Parathyroid adenoma (tissue), 2 donors: Measurements from ENCODE around the gene TNPO2.
"Not testable (repeated sequence)": the region's sequence is repeated elsewhere in the genome, so short reads cannot be mapped to it uniquely, and the experiment has no call there.

Experiments
- H2AFZ ChIP-seq: fragments of 300-600 bp; sonication (generic); one replicate; pipeline ENCODE4 v1.7.0; 2017; ENCODE audit warnings: antibody characterized with exemption, mild to moderate bottlenecking
- H3K27ac ChIP-seq: fragments of 300-600 bp; sonication (generic); one replicate; pipeline ENCODE4 v1.7.0; 2017
- H3K27me3 ChIP-seq: fragments of 300-600 bp; sonication (generic); one replicate; pipeline ENCODE4 v1.7.0; 2017; ENCODE audit warnings: low read length; ENCODE audit not compliant: control insufficient read depth, insufficient read depth
- H3K36me3 ChIP-seq: fragments of 300-600 bp; sonication (generic); one replicate; pipeline ENCODE4 v1.7.0; 2017; ENCODE audit warnings: low read length; ENCODE audit not compliant: control insufficient read depth, insufficient read depth
- H3K4me1 ChIP-seq: fragments of 300-600 bp; sonication (generic); one replicate; pipeline ENCODE4 v1.7.0; 2017; ENCODE audit warnings: control low read depth
- H3K4me2 ChIP-seq: fragments of 300-600 bp; sonication (generic); one replicate; pipeline ENCODE4 v1.7.0; 2017; ENCODE audit warnings: low read length
- H3K4me3 ChIP-seq: fragments of 300-600 bp; sonication (generic); one replicate; pipeline ENCODE4 v1.7.0; 2017; ENCODE audit warnings: low read depth, low read length
- H3K79me2 ChIP-seq: fragments of 300-600 bp; sonication (generic); one replicate; pipeline ENCODE4 v1.7.0; 2017; ENCODE audit warnings: control low read depth
- H3K9ac ChIP-seq: fragments of 300-600 bp; sonication (generic); one replicate; pipeline ENCODE4 v1.7.0; 2017; ENCODE audit warnings: mild to moderate bottlenecking
- H3K9me3 ChIP-seq: fragments of 300-600 bp; sonication (generic); one replicate; pipeline ENCODE4 v1.7.0; 2017; ENCODE audit warnings: low read length; ENCODE audit not compliant: control insufficient read depth
- TF ChIP-seq, protein P1 (sequence below): fragments of 300-600 bp; sonication (generic); IDR thresholded peaks from one replicate; pipeline ENCODE4 v1.7.0; 2017; ENCODE audit warnings: antibody characterized with exemption, mild to moderate bottlenecking
- donor health status: primary hyperparathyroidism.

Gene TNPO2

DNA sequence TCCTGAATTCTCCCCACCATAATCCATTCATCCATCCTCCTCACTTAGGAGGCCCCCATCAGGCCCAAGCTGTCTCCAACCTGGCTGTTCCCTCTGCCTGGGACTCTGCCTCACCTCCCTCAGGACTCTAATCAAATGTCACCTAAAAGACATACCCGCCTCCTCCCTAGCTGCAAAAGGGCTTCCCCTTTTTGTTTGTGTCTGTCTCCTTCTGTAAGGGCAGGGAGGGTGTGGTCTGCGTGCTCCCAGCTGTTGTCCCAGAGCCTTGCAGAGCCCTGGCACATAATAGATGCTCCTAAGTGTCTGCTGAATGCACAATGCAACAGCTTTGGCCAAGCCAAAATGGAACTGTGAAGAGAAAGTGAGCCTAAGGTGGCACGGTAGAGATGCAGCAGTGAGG, 6.3 kb upstream of the TNPO2 start:
- TF ChIP-seq, protein P1, sequence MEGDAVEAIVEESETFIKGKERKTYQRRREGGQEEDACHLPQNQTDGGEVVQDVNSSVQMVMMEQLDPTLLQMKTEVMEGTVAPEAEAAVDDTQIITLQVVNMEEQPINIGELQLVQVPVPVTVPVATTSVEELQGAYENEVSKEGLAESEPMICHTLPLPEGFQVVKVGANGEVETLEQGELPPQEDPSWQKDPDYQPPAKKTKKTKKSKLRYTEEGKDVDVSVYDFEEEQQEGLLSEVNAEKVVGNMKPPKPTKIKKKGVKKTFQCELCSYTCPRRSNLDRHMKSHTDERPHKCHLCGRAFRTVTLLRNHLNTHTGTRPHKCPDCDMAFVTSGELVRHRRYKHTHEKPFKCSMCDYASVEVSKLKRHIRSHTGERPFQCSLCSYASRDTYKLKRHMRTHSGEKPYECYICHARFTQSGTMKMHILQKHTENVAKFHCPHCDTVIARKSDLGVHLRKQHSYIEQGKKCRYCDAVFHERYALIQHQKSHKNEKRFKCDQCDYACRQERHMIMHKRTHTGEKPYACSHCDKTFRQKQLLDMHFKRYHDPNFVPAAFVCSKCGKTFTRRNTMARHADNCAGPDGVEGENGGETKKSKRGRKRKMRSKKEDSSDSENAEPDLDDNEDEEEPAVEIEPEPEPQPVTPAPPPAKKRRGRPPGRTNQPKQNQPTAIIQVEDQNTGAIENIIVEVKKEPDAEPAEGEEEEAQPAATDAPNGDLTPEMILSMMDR = no peak
- Histone ChIP-seq H2AFZ (no peak overlapping the region), H3K36me3 (no peaks in the 10 kb centered on the region), H3K9me3 (no peaks in the 10 kb centered on the region), H3K27me3 (no peaks in the 10 kb centered on the region), H3K79me2 (peaks cover 29% of the 10 kb centered on the region), H3K4me2 (no peak overlapping the region), H3K27ac (no peak overlapping the region), H3K4me1 (peaks cover 4% of the 10 kb centered on the region), H3K9ac (no peak overlapping the region), H3K4me3 (no peak overlapping the region)

- no peaks in the 10 kb centered on the region for H3K36me3 ChIP-seq
- H3K4me1 ChIP-seq = peaks cover 17% of the 10 kb centered on the region
- no peak overlapping the region for H3K4me2 ChIP-seq
- H3K9ac ChIP-seq = no peak overlapping the region
- no peaks in the 10 kb centered on the region for H3K9me3 ChIP-seq
- H3K27me3 ChIP-seq = no peaks in the 10 kb centered on the region
- no peak overlapping the region for H3K4me3 ChIP-seq
- H3K27ac ChIP-seq = no peak overlapping the region
- peaks cover 17% of the 10 kb centered on the region for H3K79me2 ChIP-seq
- TF ChIP-seq, protein P1 = no peak
- H2AFZ ChIP-seq = no peak overlapping the region
Observed at GRCh38 chr19:12727745-12728433, 4.2 kb upstream of the TNPO2 start.

GRCh38 chr19:12726988-12727316, 3.2 kb upstream of the TNPO2 start:
- Histone ChIP-seq H3K4me1 (peaks cover 13% of the 10 kb centered on the region), H3K9me3 (no peaks in the 10 kb centered on the region), H3K36me3 (no peaks in the 10 kb centered on the region), H3K4me3 (no peak overlapping the region), H3K4me2 (no peak overlapping the region), H3K9ac (no peak overlapping the region), H2AFZ (no peak overlapping the region), H3K27ac (no peak overlapping the region), H3K27me3 (no peaks in the 10 kb centered on the region), H3K79me2 (peaks cover 8% of the 10 kb centered on the region)
- TF ChIP-seq, protein P1 = no peak

GRCh38 chr19:12725612-12726011, 1.9 kb upstream of the TNPO2 start:
- H3K4me3 ChIP-seq, H3K9ac ChIP-seq, H2AFZ ChIP-seq, H3K27ac ChIP-seq, H3K79me2 ChIP-seq, H3K9me3 ChIP-seq, H3K36me3 ChIP-seq, H3K4me2 ChIP-seq, H3K27me3 ChIP-seq: not testable (repeated sequence)
- H3K4me1 ChIP-seq = peaks cover 13% of the 10 kb centered on the region

GRCh38 chr19:12723381-12723640, 421 bp downstream of the TNPO2 start:
- Histone ChIP-seq H3K4me3 (peak overlapping the region; percentile 90), H3K36me3 (no peaks in the 10 kb centered on the region)

More at GRCh38 chr19:12723381-12723640, 421 bp downstream of the TNPO2 start:
- Histone ChIP-seq H3K9ac (peak overlapping the region; percentile 24), H3K4me1 (peaks cover 13% of the 10 kb centered on the region), H2AFZ (peak overlapping the region; percentile 99), H3K9me3 (no peaks in the 10 kb centered on the region), H3K79me2 (peaks cover 32% of the 10 kb centered on the region), H3K27me3 (no peaks in the 10 kb centered on the region), H3K4me2 (peak overlapping the region; percentile 99), H3K27ac (peak overlapping the region; percentile 86)
- TF ChIP-seq, protein P1 = no peak
